Measurements from ENCODE around the gene ITGAX.

ITGAX gene

DNA sequence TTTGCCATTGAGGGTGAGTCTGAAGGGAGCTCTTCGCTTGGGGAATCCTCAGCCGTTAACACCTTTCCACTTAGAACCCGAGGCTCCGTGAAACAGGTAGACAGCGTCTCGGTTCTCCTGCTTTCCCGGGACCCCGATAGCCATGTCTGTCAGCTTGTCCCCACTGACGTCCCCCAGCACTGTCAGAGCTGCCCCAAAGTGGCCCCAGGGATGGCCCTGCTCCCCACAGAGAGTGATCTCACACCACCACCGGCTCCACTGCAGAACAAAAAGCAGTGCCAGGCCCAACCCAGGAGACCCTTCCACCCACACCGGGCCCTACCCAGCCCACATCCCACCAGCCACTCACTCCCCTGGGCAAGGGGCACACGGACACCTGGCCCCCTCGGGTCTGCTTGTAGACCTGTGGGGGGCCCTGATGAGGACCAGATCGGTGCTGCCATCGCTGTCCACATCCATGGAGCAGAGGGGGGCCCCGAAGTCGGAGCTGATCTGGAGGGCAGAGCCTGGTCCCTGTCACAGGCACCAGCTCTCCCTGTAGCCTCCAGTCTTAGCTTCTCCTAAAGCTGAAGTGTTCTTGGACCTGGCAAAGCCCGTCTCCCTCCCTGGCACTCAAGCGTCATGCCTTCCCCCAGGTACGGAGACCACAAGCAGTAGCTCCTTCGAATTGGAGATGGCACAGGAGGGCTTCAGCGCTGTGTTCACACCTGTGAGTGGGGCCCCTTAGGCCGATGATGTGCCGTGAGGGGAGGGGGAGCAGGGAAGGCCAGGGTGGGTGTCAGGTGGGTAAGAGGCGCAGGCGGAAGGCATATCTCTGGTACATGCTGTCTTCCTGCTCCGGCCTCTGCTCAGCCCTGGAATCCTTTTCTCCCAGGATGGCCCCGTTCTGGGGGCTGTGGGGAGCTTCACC is 6.5 kb downstream of the ITGAX start:
- Histone ChIP-seq H3K9ac (ENCODE audit: low read depth in 1 of 2, low read length in 2 of 2) (no peak overlapping the region), H3K36me3 (ENCODE audit: control insufficient read depth in 1 of 2, insufficient read depth in 2 of 2, low read length in 2 of 2) (no peaks in the 10 kb centered on the region), H3K27ac (ENCODE audit: low read depth, low read length) (no peak overlapping the region), H3K9me3 (ENCODE audit: control insufficient read depth in 1 of 2, low read length in 2 of 2) (no peaks in the 10 kb centered on the region), H3K4me3 (ENCODE audit: low read depth in 1 of 2, low read length in 2 of 2) (no peak overlapping the region), H3K27me3 (ENCODE audit: control insufficient read depth in 1 of 2, insufficient read depth in 2 of 2, low read length in 2 of 2) (no peaks in the 10 kb centered on the region), H3K4me1 (ENCODE audit: control insufficient read depth in 1 of 2, insufficient read depth in 2 of 2, low read length in 2 of 2) (peaks cover 0 to 4% of the 10 kb centered on the region in 2 donors)

GRCh38 chr16:31362476-31363405 is 7.8 kb downstream of the ITGAX start:
- peaks cover 0 to under 1% of the 10 kb centered on the region in 2 donors for H3K4me1 ChIP-seq (ENCODE audit: control insufficient read depth in 1 of 2, insufficient read depth in 2 of 2, low read length in 2 of 2)
- H3K9me3 ChIP-seq (ENCODE audit: control insufficient read depth in 1 of 2, low read length in 2 of 2), result no peaks in the 10 kb centered on the region
- no peaks in the 10 kb centered on the region for H3K27me3 ChIP-seq (ENCODE audit: control insufficient read depth in 1 of 2, insufficient read depth in 2 of 2, low read length in 2 of 2)
- no peak overlapping the region for H3K4me3 ChIP-seq (ENCODE audit: low read depth in 1 of 2, low read length in 2 of 2)
- no peak overlapping the region for H3K9ac ChIP-seq (ENCODE audit: low read depth in 1 of 2, low read length in 2 of 2)
- no peak overlapping the region for H3K27ac ChIP-seq (ENCODE audit: low read depth, low read length)
- no peaks in the 10 kb centered on the region for H3K36me3 ChIP-seq (ENCODE audit: control insufficient read depth in 1 of 2, insufficient read depth in 2 of 2, low read length in 2 of 2)

- no peaks in the 10 kb centered on the region for H3K27me3 ChIP-seq (ENCODE audit: control insufficient read depth in 1 of 2, insufficient read depth in 2 of 2, low read length in 2 of 2)
- H3K9me3 ChIP-seq (ENCODE audit: control insufficient read depth in 1 of 2, low read length in 2 of 2), result no peaks in the 10 kb centered on the region
- H3K4me1 ChIP-seq (ENCODE audit: control insufficient read depth in 1 of 2, insufficient read depth in 2 of 2, low read length in 2 of 2), result no peaks in the 10 kb centered on the region
- H3K27ac ChIP-seq (ENCODE audit: low read depth, low read length), result no peak overlapping the region
- H3K9ac ChIP-seq (ENCODE audit: low read depth in 1 of 2, low read length in 2 of 2), result no peak overlapping the region
- H3K4me3 ChIP-seq (ENCODE audit: low read depth in 1 of 2, low read length in 2 of 2), result no peak overlapping the region
- no peaks in the 10 kb centered on the region for H3K36me3 ChIP-seq (ENCODE audit: control insufficient read depth in 1 of 2, insufficient read depth in 2 of 2, low read length in 2 of 2)
These were observed 8.7 kb downstream of the ITGAX start for GRCh38 chr16:31363721-31364120.

DNA sequence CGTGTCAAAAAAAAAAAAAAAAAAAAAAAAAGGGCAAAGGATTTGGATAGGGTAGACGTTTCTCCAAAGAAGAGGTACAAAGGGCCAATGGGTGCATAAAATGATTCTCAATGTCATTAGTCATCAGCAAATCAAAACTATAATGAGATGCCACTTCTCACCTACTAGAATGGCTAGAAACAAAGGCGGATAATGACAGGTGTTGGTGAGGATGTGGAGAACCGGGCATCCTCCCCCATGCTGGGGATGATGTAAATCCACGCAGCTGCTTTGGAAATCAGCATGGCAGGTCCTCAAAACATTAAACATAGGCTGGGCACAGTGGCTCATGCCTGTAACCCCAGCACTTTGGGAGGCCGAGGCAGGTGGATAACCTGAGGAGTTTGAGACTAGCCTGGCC is 9.4 kb downstream of the ITGAX start:
- Histone ChIP-seq H3K4me3 (ENCODE audit: low read depth in 1 of 2, low read length in 2 of 2) (no peak overlapping the region), H3K27me3 (ENCODE audit: control insufficient read depth in 1 of 2, insufficient read depth in 2 of 2, low read length in 2 of 2) (no peaks in the 10 kb centered on the region), H3K36me3 (ENCODE audit: control insufficient read depth in 1 of 2, insufficient read depth in 2 of 2, low read length in 2 of 2) (no peaks in the 10 kb centered on the region), H3K9me3 (ENCODE audit: control insufficient read depth in 1 of 2, low read length in 2 of 2) (no peaks in the 10 kb centered on the region), H3K4me1 (ENCODE audit: control insufficient read depth in 1 of 2, insufficient read depth in 2 of 2, low read length in 2 of 2) (no peaks in the 10 kb centered on the region), H3K9ac (ENCODE audit: low read depth in 1 of 2, low read length in 2 of 2) (no peak overlapping the region), H3K27ac (ENCODE audit: low read depth, low read length) (no peak overlapping the region)

GRCh38 chr16:31365131-31365865 is 10.3 kb downstream of the ITGAX start:
- no peak overlapping the region for H3K4me3 ChIP-seq (ENCODE audit: low read depth in 1 of 2, low read length in 2 of 2)
- no peak overlapping the region for H3K9ac ChIP-seq (ENCODE audit: low read depth in 1 of 2, low read length in 2 of 2)
- no peaks in the 10 kb centered on the region for H3K27me3 ChIP-seq (ENCODE audit: control insufficient read depth in 1 of 2, insufficient read depth in 2 of 2, low read length in 2 of 2)
- no peaks in the 10 kb centered on the region for H3K4me1 ChIP-seq (ENCODE audit: control insufficient read depth in 1 of 2, insufficient read depth in 2 of 2, low read length in 2 of 2)
- H3K36me3 ChIP-seq (ENCODE audit: control insufficient read depth in 1 of 2, insufficient read depth in 2 of 2, low read length in 2 of 2), result no peaks in the 10 kb centered on the region
- H3K9me3 ChIP-seq (ENCODE audit: control insufficient read depth in 1 of 2, low read length in 2 of 2), result no peaks in the 10 kb centered on the region
- H3K27ac ChIP-seq (ENCODE audit: low read depth, low read length), result no peak overlapping the region

DNA sequence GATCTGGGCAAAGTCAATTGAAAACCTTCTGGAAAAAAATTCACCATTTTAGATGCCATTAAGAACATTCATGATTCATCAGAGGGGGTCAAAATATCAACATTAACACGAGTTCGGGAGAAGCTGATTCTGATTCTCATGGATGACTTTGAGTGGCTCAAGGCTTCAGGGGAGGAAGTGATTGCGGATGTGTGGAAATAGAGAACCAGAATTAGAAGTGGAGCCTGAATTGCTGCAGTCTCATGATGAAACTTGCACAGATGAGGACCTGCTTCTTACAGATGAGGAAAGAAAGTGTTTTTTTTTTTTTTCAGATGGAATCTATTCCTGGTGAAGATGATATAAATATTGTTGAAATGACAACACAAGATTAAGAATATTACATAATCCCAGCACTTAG is 12.9 kb downstream of the ITGAX start:
- Histone ChIP-seq H3K4me3 (ENCODE audit: low read depth in 1 of 2, low read length in 2 of 2) (no peak overlapping the region), H3K36me3 (ENCODE audit: control insufficient read depth in 1 of 2, insufficient read depth in 2 of 2, low read length in 2 of 2) (no peaks in the 10 kb centered on the region), H3K9ac (ENCODE audit: low read depth in 1 of 2, low read length in 2 of 2) (no peak overlapping the region), H3K4me1 (ENCODE audit: control insufficient read depth in 1 of 2, insufficient read depth in 2 of 2, low read length in 2 of 2) (no peaks in the 10 kb centered on the region), H3K27ac (ENCODE audit: low read depth, low read length) (no peak overlapping the region), H3K9me3 (ENCODE audit: control insufficient read depth in 1 of 2, low read length in 2 of 2) (no peaks in the 10 kb centered on the region), H3K27me3 (ENCODE audit: control insufficient read depth in 1 of 2, insufficient read depth in 2 of 2, low read length in 2 of 2) (no peaks in the 10 kb centered on the region)

DNA sequence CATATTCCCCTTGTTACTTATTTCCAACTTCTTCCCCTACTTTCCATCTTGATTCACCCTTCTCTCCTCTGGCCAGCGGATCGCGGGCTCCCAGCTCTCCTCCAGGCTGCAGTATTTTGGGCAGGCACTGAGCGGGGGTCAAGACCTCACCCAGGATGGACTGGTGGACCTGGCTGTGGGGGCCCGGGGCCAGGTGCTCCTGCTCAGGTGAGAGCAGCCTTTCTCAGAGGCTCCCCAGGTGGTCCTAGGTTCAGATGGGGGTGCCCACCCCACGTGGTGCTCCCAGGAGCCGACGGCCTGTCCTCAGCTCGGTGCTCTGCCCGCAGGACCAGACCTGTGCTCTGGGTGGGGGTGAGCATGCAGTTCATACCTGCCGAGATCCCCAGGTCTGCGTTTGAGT is 16.0 kb downstream of the ITGAX start:
- no peaks in the 10 kb centered on the region for H3K36me3 ChIP-seq (ENCODE audit: control insufficient read depth in 1 of 2, insufficient read depth in 2 of 2, low read length in 2 of 2)
- no peak overlapping the region for H3K4me3 ChIP-seq (ENCODE audit: low read depth in 1 of 2, low read length in 2 of 2)
- H3K27me3 ChIP-seq (ENCODE audit: control insufficient read depth in 1 of 2, insufficient read depth in 2 of 2, low read length in 2 of 2), result no peaks in the 10 kb centered on the region
- H3K9ac ChIP-seq (ENCODE audit: low read depth in 1 of 2, low read length in 2 of 2), result no peak overlapping the region
- no peaks in the 10 kb centered on the region for H3K4me1 ChIP-seq (ENCODE audit: control insufficient read depth in 1 of 2, insufficient read depth in 2 of 2, low read length in 2 of 2)
- H3K9me3 ChIP-seq (ENCODE audit: control insufficient read depth in 1 of 2, low read length in 2 of 2), result peaks cover 5 to 6% of the 10 kb centered on the region in 2 donors
- H3K27ac ChIP-seq (ENCODE audit: low read depth, low read length), result no peak overlapping the region

- Histone ChIP-seq H3K36me3 (ENCODE audit: control insufficient read depth in 1 of 2, insufficient read depth in 2 of 2, low read length in 2 of 2) (no peaks in the 10 kb centered on the region), H3K27ac (ENCODE audit: low read depth, low read length) (no peak overlapping the region), H3K9ac (ENCODE audit: low read depth in 1 of 2, low read length in 2 of 2) (no peak overlapping the region), H3K4me3 (ENCODE audit: low read depth in 1 of 2, low read length in 2 of 2) (no peak overlapping the region), H3K27me3 (ENCODE audit: control insufficient read depth in 1 of 2, insufficient read depth in 2 of 2, low read length in 2 of 2) (no peaks in the 10 kb centered on the region), H3K9me3 (ENCODE audit: control insufficient read depth in 1 of 2, low read length in 2 of 2) (peaks cover 5 to 6% of the 10 kb centered on the region in 2 donors), H3K4me1 (ENCODE audit: control insufficient read depth in 1 of 2, insufficient read depth in 2 of 2, low read length in 2 of 2) (peaks cover 2 to 4% of the 10 kb centered on the region in 2 donors)
These were observed 16.9 kb downstream of the ITGAX start for GRCh38 chr16:31371619-31372484.

DNA sequence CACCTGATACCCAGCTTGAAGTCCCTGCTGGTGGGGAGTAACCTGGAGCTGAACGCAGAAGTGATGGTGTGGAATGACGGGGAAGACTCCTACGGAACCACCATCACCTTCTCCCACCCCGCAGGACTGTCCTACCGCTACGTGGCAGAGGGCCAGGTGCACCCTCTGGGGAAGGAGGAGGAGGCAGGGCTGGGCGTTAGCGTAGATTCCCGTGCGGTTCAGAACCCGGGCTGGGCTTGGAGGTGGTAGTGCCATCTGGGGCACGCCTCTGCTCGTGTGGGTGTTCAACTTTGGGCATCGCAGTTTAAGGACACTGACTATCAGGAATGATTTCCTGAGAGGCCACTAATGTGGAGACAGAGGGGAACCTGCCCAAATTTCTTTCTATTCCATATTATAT is 18.3 kb downstream of the ITGAX start:
- no peaks in the 10 kb centered on the region for H3K36me3 ChIP-seq (ENCODE audit: control insufficient read depth in 1 of 2, insufficient read depth in 2 of 2, low read length in 2 of 2)
- H3K9me3 ChIP-seq (ENCODE audit: control insufficient read depth in 1 of 2, low read length in 2 of 2), result peaks cover 5 to 6% of the 10 kb centered on the region in 2 donors
- no peak overlapping the region for H3K4me3 ChIP-seq (ENCODE audit: low read depth in 1 of 2, low read length in 2 of 2)
- H3K27ac ChIP-seq (ENCODE audit: low read depth, low read length), result no peak overlapping the region
- no peak overlapping the region for H3K9ac ChIP-seq (ENCODE audit: low read depth in 1 of 2, low read length in 2 of 2)
- H3K27me3 ChIP-seq (ENCODE audit: control insufficient read depth in 1 of 2, insufficient read depth in 2 of 2, low read length in 2 of 2), result no peaks in the 10 kb centered on the region
- H3K4me1 ChIP-seq (ENCODE audit: control insufficient read depth in 1 of 2, insufficient read depth in 2 of 2, low read length in 2 of 2), result peaks cover 10 to 12% of the 10 kb centered on the region in 2 donors
